SK-N-SH (cell line): Measurements from ENCODE around the gene HACE1.

ENCODE experiments used
- JUND ChIP-seq: IDR thresholded peaks from 2 replicates; pipeline ENCODE4 v1.4.0; 2012
- POLR2AphosphoS5 ChIP-seq: IDR thresholded peaks from 2 replicates; pipeline ENCODE4 v1.6.1; 2012; ENCODE audit warnings: low read depth, low read length
- RAD21 ChIP-seq: IDR thresholded peaks from 2 replicates; pipeline ENCODE4 v1.6.1; 2012; ENCODE audit warnings: mild to moderate bottlenecking, low read length
- RFX5 ChIP-seq: IDR thresholded peaks from 2 replicates; pipeline ENCODE4 v1.6.1; 2012; ENCODE audit warnings: mild to moderate bottlenecking, improper control_type of control experiment, low read length
- SMC3 ChIP-seq: IDR thresholded peaks from 2 replicates; pipeline ENCODE4 v1.6.1; 2012; ENCODE audit warnings: low read depth, low read length, improper control_type of control experiment
- TAF1 ChIP-seq: IDR thresholded peaks from 2 replicates; pipeline ENCODE4 v1.6.1; 2012; ENCODE audit warnings: low read depth, mild to moderate bottlenecking, low read length, moderate library complexity, borderline replicate concordance
- TF ChIP-seq, protein P1 (sequence below): fragments of 200-600 bp; sonication (generic); IDR thresholded peaks from 2 replicates; pipeline ENCODE4 v1.6.1; 2017; ENCODE audit warnings: antibody characterized with exemption, mild to moderate bottlenecking, moderate library complexity
- TF ChIP-seq, protein P2 (sequence below): IDR thresholded peaks from 2 replicates; pipeline ENCODE4 v1.4.0; 2012; ENCODE audit warnings: low read depth
- TF ChIP-seq, protein P3 (sequence below): fragments of 150-350 bp; IDR thresholded peaks from 2 replicates; pipeline ENCODE4 v1.6.1; 2017; ENCODE audit warnings: antibody characterized with exemption, low read length, low read depth, borderline replicate concordance

DNA sequence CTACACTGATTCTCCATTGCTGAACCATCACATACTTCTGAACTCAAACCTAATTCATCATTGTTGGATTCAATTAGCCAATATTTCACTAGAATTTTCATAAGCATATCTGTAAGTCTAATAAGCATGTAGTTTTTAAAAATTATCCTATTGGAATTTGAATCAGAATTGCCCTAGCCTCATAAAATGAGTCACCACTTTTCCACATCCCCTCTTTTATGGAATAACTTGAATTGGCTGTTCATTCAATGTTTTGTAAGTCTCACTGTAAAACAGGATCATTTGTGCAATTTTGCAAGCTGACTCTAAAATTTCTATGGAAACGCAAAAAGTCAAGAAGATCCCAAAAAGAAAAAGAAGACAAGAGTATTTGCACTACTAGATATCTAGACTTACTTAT lies 141.0 kb downstream of the HACE1 start:
- no peak for TF ChIP-seq POLR2AphosphoS5
- TF ChIP-seq, protein P1, sequence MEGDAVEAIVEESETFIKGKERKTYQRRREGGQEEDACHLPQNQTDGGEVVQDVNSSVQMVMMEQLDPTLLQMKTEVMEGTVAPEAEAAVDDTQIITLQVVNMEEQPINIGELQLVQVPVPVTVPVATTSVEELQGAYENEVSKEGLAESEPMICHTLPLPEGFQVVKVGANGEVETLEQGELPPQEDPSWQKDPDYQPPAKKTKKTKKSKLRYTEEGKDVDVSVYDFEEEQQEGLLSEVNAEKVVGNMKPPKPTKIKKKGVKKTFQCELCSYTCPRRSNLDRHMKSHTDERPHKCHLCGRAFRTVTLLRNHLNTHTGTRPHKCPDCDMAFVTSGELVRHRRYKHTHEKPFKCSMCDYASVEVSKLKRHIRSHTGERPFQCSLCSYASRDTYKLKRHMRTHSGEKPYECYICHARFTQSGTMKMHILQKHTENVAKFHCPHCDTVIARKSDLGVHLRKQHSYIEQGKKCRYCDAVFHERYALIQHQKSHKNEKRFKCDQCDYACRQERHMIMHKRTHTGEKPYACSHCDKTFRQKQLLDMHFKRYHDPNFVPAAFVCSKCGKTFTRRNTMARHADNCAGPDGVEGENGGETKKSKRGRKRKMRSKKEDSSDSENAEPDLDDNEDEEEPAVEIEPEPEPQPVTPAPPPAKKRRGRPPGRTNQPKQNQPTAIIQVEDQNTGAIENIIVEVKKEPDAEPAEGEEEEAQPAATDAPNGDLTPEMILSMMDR = no peak
- TF ChIP-seq JUND = no peak
- no peak for TF ChIP-seq RAD21
- TF ChIP-seq RFX5 = no peak
- no peak for TF ChIP-seq SMC3
- no peak for TF ChIP-seq TAF1
- TF ChIP-seq, protein P2, sequence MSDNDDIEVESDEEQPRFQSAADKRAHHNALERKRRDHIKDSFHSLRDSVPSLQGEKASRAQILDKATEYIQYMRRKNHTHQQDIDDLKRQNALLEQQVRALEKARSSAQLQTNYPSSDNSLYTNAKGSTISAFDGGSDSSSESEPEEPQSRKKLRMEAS = no peak
- TF ChIP-seq, protein P3, sequence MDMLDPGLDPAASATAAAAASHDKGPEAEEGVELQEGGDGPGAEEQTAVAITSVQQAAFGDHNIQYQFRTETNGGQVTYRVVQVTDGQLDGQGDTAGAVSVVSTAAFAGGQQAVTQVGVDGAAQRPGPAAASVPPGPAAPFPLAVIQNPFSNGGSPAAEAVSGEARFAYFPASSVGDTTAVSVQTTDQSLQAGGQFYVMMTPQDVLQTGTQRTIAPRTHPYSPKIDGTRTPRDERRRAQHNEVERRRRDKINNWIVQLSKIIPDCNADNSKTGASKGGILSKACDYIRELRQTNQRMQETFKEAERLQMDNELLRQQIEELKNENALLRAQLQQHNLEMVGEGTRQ = no peak
